IMR-90 (cell line): ENCODE results near the gene C5orf15. TPM values are rescaled to one million over a fixed set of nuclear protein-coding genes. Genes with fewer than 3 reads are reported as not detected.
A peak's percentile ranks its signal among the peaks of the same experiment; 100 is the strongest.

ENCODE experiments used
- ATAC-seq: fragments of 200-7000 bp; cut with Tn5 transposase; 2 replicates; pipeline ENCODE4 v1.9.1; 2020; ENCODE audit warnings: low read depth, mild to moderate bottlenecking, moderate library complexity
- BruUV-seq: library from RNA; stranded (reverse); fragments of 400-500 nt; replicated peaks from 2 replicates; lab custom pipeline; 2021; lab: Mats Ljungman, UMichigan
- CTCF ChIA-PET: fragments of 300-600 bp; formaldehyde crosslinking; extraction: SDS; loops from one replicate; lab custom pipeline; 2021; ENCODE audit warnings: antibody characterized with exemption; lab: Yijun Ruan, JAX
- POLR2A ChIA-PET: fragments of 300-600 bp; sonication (Branson Sonifier 250); formaldehyde crosslinking; loops from one replicate; lab custom pipeline; 2022; ENCODE audit warnings: antibody characterized with exemption; ENCODE audit not compliant: unreplicated experiment; lab: Charles Lee
- DNase-seq: peaks from one replicate; pipeline ENCODE4 v3.0.0; 2013
- H2AFZ ChIP-seq: replicated peaks from 2 replicates; pipeline ENCODE3; 2013; ENCODE audit warnings: low read length, mild to moderate bottlenecking; ENCODE audit not compliant: poor library complexity
- H2AK5ac ChIP-seq: 2 replicates; pipeline ENCODE4 v1.6.1; 2013; ENCODE audit warnings: low read depth, low read length, inconsistent platforms
- H2AK9ac ChIP-seq: replicated peaks from 2 replicates; pipeline ENCODE3; 2013; ENCODE audit warnings: mild to moderate bottlenecking, low read depth, low read length, moderate library complexity; ENCODE audit not compliant: poor library complexity
- H2BK120ac ChIP-seq: 2 replicates; pipeline ENCODE4 v1.6.1; 2013; ENCODE audit warnings: low read depth, low read length, inconsistent platforms
- H2BK15ac ChIP-seq: 3 replicates; pipeline ENCODE4 v1.6.1; 2013; ENCODE audit warnings: low read depth, low read length, inconsistent platforms
- H2BK20ac ChIP-seq: 2 replicates; pipeline ENCODE4 v1.6.1; 2013; ENCODE audit warnings: low read depth, mild to moderate bottlenecking, inconsistent platforms, low read length, moderate library complexity
- H2BK5ac ChIP-seq: 2 replicates; pipeline ENCODE4 v1.6.1; 2013; ENCODE audit warnings: mild to moderate bottlenecking, low read depth, low read length, inconsistent platforms; ENCODE audit not compliant: poor library complexity, severe bottlenecking
- H3K14ac ChIP-seq: replicated peaks from 2 replicates; pipeline ENCODE4 v1.6.1; 2013; ENCODE audit warnings: low read depth, low read length, inconsistent platforms
- H3K18ac ChIP-seq: 2 replicates; pipeline ENCODE4 v1.6.1; 2013; ENCODE audit warnings: low read depth, low read length, control low read depth
- H3K23ac ChIP-seq: 2 replicates; pipeline ENCODE4 v1.6.1; 2013; ENCODE audit warnings: low read depth, low read length, inconsistent platforms
- H3K27ac ChIP-seq: 2 replicates; pipeline ENCODE4 v1.5.1; 2013; ENCODE audit warnings: mild to moderate bottlenecking, control low read depth, low read length; ENCODE audit not compliant: insufficient read depth
- H3K27me3 ChIP-seq: 2 replicates; pipeline ENCODE4 v1.6.1; 2013; ENCODE audit warnings: low read length; ENCODE audit not compliant: control insufficient read depth, insufficient read depth
- H3K36me3 ChIP-seq: 2 replicates; pipeline ENCODE4 v1.6.1; 2013; ENCODE audit warnings: low read length, mixed read lengths; ENCODE audit not compliant: control insufficient read depth, insufficient read depth
- H3K4ac ChIP-seq: 2 replicates; pipeline ENCODE4 v1.6.1; 2013; ENCODE audit warnings: low read depth, low read length, inconsistent platforms
- H3K4me1 ChIP-seq: 2 replicates; pipeline ENCODE4 v1.6.1; 2013; ENCODE audit warnings: low read length, mixed read lengths; ENCODE audit not compliant: control insufficient read depth, insufficient read depth
- H3K4me2 ChIP-seq: 2 replicates; pipeline ENCODE4 v1.6.1; 2013; ENCODE audit warnings: low read depth, mild to moderate bottlenecking, control low read depth, low read length, moderate library complexity
- H3K4me3 ChIP-seq: 2 replicates; pipeline ENCODE4 v1.5.1; 2013; ENCODE audit warnings: low read depth, mild to moderate bottlenecking, control low read depth, low read length, moderate library complexity; ENCODE audit not compliant: insufficient read depth
- H3K56ac ChIP-seq: 2 replicates; pipeline ENCODE4 v1.6.1; 2013; ENCODE audit warnings: low read length, inconsistent platforms; ENCODE audit not compliant: insufficient read depth; ENCODE audit errors: extremely low read depth
- H3K79me1 ChIP-seq, 2 experiments: 2 replicates each; pipeline ENCODE4 v1.6.1; 2013; ENCODE audit warnings: low read length in 2 of 2, inconsistent platforms in 1 of 2, low read depth in 1 of 2
- H3K9ac ChIP-seq: 2 replicates; pipeline ENCODE4 v1.6.1; 2013; ENCODE audit warnings: low read depth, low read length, control low read depth
- H3K9me1 ChIP-seq: 2 replicates; pipeline ENCODE4 v1.6.1; 2013; ENCODE audit warnings: low read length, inconsistent platforms; ENCODE audit not compliant: insufficient read depth
- H3K9me3 ChIP-seq: 2 replicates; pipeline ENCODE4 v1.6.1; 2013; ENCODE audit warnings: low read length; ENCODE audit not compliant: control insufficient read depth, insufficient read depth
- H4K20me1 ChIP-seq: 2 replicates; pipeline ENCODE4 v1.6.1; 2013; ENCODE audit warnings: low read length, inconsistent platforms; ENCODE audit not compliant: insufficient read depth
- H4K5ac ChIP-seq: 2 replicates; pipeline ENCODE4 v1.6.1; 2013; ENCODE audit warnings: mild to moderate bottlenecking, low read depth, low read length, control low read depth
- H4K8ac ChIP-seq, 2 experiments: 2 replicates each; pipeline ENCODE4 v1.6.1; 2013; ENCODE audit warnings: low read depth in 2 of 2, low read length in 2 of 2, control low read depth in 1 of 2, inconsistent platforms in 1 of 2
- H4K91ac ChIP-seq: 2 replicates; pipeline ENCODE4 v1.6.1; 2013; ENCODE audit warnings: low read depth, low read length, inconsistent platforms; ENCODE audit not compliant: insufficient read depth
- BHLHE40 ChIP-seq: fragments of 150-350 bp; IDR thresholded peaks from 2 replicates; pipeline ENCODE4 v1.6.1; 2016; ENCODE audit warnings: mild to moderate bottlenecking, low read depth, low read length
- CEBPB ChIP-seq: IDR thresholded peaks from 2 replicates; pipeline ENCODE4 v1.6.1; 2012; ENCODE audit warnings: low read depth, low read length, improper control_type of control experiment
- FOS ChIP-seq: fragments of 150-350 bp; IDR thresholded peaks from 2 replicates; pipeline ENCODE4 v1.6.1; 2016; ENCODE audit warnings: low read depth, low read length
- MAZ ChIP-seq: IDR thresholded peaks from 2 replicates; pipeline ENCODE4 v1.6.1; 2012; ENCODE audit warnings: low read depth, mild to moderate bottlenecking, low read length, improper control_type of control experiment, moderate library complexity, borderline replicate concordance
- MXI1 ChIP-seq: IDR thresholded peaks from 2 replicates; pipeline ENCODE4 v1.6.1; 2012; ENCODE audit warnings: low read depth, mild to moderate bottlenecking, low read length, moderate library complexity, borderline replicate concordance
- NFE2L2 ChIP-seq: fragments of 150-350 bp; IDR thresholded peaks from 2 replicates; pipeline ENCODE4 v1.6.1; 2016; ENCODE audit warnings: low read depth, mild to moderate bottlenecking, low read length
- WGBS, 2 experiments: methylation state at CpG; one replicate each; pipeline versions ENCODE4 v1.1.5 to v1.1.7; 2013; ENCODE audit warnings: missing lambda C conversion rate in 2 of 2; ENCODE audit not compliant: insufficient read length in 1 of 2; ENCODE audit errors: extremely low coverage in 2 of 2; 5-methylcytosine and 5-hydroxymethylcytosine counted together
- dilution Hi-C: fragments of 300-500 bp; cut with HindIII; formaldehyde crosslinking; loops from one replicate; pipeline ENCODE4 v1.14.3; 2018; ENCODE audit warnings: low sequenced_read_pairs; ENCODE audit not compliant: unreplicated experiment
- in situ Hi-C: fragments of 300-500 bp; cut with MboI; formaldehyde crosslinking; loops from 3 replicates; pipeline ENCODE4 v1.14.3; 2019; ENCODE audit warnings: low sequenced_read_pairs, inconsistent platforms, mixed read lengths
- intact Hi-C: fragments of 100-400 bp; cut with micrococcal nuclease; formaldehyde crosslinking; loops from 2 replicates; pipeline ENCODE4 v1.10.0; 2022
- polyA plus RNA-seq, 3 experiments: library from polyadenylated mRNA; depleted of rRNA; stranded (reverse); fragments of >200 nt; gene quantifications; 2 replicates each; pipeline ENCODE4 v1.2.3, GENCODE V29; 2012; ENCODE audit warnings: low replicate concordance in 1 of 3
- total RNA-seq: library from RNA; depleted of rRNA; stranded (reverse); fragments of >200 nt; gene quantifications from 2 replicates; pipeline ENCODE4 v1.2.3, GENCODE V29; 2012

The C5orf15 gene
- total and polyA plus RNA-seq, 2 of the 4 experiments (the other 2 are of a cell fraction) = 35.1 to 73.5 TPM

DNA sequence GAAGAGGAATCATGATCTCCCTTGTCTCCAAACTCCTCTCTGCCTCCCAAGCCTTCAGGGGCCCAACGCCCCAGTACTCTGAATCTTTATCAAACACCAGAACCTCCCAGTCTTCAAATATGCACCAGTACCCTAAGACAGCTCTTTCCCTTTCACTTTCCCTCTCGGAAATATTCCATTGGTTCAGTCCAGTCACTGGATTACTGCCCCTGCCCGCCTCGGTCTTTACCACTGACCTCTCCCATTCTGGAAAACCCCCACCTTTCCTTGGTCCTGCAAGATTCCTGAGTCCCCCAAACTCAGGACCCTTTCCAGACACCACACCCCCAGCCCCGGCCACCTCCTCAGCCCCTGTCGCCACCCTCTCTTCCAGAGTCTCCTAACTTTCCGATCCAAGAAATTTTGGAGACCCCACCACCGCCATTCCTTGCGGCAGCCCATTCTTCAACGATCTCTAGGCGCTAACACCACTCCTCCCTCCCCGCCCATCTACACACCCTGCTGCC is 674 bp downstream of the C5orf15 start:
- no peak overlapping the region for H2BK15ac ChIP-seq
- peaks cover 10% of the 10 kb centered on the region; the same call in 1 of the 2 replicates for H4K20me1 ChIP-seq
- peak overlapping the region; percentile 89 for H3K9ac ChIP-seq
- peaks cover 11% of the 10 kb centered on the region for H3K4me1 ChIP-seq
- 0% methylated on average over 7 of the region's 12 CpGs; no CpG with 5 or more reads in 1 of the 2 experiments for WGBS, 2 experiments
- dilution Hi-C loops = no loop called here
- H3K23ac ChIP-seq = 0 out of 2 replicates have a peak overlapping the region, but pooled peaks have one; percentile 80
- H2BK20ac ChIP-seq = no peak overlapping the region
- peak overlapping the region; percentile 88 for H3K4ac ChIP-seq
- peak overlapping the region; percentile 70 for H3K14ac ChIP-seq
- BruUV-seq = no TSS peak
- H3K9me3 ChIP-seq = peaks cover 2% of the 10 kb centered on the region; the same call in 1 of the 2 replicates
- no peak overlapping the region; the same call in 1 of the 2 replicates for H3K18ac ChIP-seq
- TF ChIP-seq MXI1 (no peak), CEBPB (no peak), FOS (no peak), MAZ (0 out of 2 replicates have a peak, but pooled peaks have one; percentile 2), BHLHE40 (no peak), NFE2L2 (no peak)
- H3K79me1 ChIP-seq = peaks cover 10 to 39% of the 10 kb centered on the region in 2 experiments
- peak overlapping the region; percentile 83 for H3K4me3 ChIP-seq
- POLR2A ChIA-PET = no interaction called here
- peak overlapping the region; percentile 92 for H3K27ac ChIP-seq
- no peak overlapping the region for H4K5ac ChIP-seq
- H3K36me3 ChIP-seq = peaks cover 5% of the 10 kb centered on the region
- H3K4me2 ChIP-seq = peak overlapping the region; percentile 92
- intact Hi-C loops = no loop called here
- H4K91ac ChIP-seq = peak overlapping the region; percentile 54
- peak overlapping the region; percentile 20 for H2AK5ac ChIP-seq
- CTCF ChIA-PET = no interaction called here
- peak overlapping the region; percentile 84 for H2BK5ac ChIP-seq
- H4K8ac ChIP-seq = peak overlapping the region; percentile 50 to 93; a peak in 3 of 4 replicates
- H3K9me1 ChIP-seq = peaks cover 4% of the 10 kb centered on the region; the same call in 1 of the 2 replicates
- H2AFZ ChIP-seq = peak overlapping the region; percentile 96
- H3K56ac ChIP-seq = peak overlapping the region; percentile 68
- in situ Hi-C loops = no loop called here
- peak overlapping the region; percentile 98 for H2AK9ac ChIP-seq
- DNase-seq (peak; percentile 59), ATAC-seq (peak; percentile 33)
- no peaks in the 10 kb centered on the region for H3K27me3 ChIP-seq
- H2BK120ac ChIP-seq = peak overlapping the region; percentile 73; the same call in 1 of the 2 replicates
